Left hindlimb (tissue), 1 donor: Measurements from ENCODE around the gene AGPAT4.
"Not testable (repeated sequence)": the region's sequence is repeated elsewhere in the genome, so short reads cannot be mapped to it uniquely, and the experiment has no call there.

Experiments used
- DNase-seq: peaks from one replicate; pipeline ENCODE4 v3.0.0-alpha.2; 2018

AGPAT4 gene

DNA sequence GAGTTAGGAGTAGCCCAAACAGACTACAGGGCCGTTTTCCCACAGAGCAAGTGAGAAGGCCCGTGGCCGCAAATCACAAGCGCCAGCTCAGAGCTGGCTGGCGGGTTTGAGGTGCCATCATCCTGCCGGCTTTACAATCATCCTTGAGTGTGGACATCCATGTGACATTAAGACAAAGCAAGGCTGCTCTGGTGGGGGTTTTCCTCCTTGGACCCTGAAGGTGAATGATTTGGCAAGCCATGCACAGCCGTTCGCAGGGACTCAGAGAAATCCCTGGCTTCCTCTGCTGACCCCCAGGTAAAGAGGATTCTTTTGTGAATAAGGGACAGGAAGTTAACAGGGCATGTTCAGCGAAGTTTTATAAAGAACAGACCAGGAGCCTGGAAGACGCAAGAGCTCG, 137.2 kb downstream of the AGPAT4 start:
- DNase-seq, result no peak

- no peak for DNase-seq
Observed at GRCh38 chr6:161135695-161136591, 137.9 kb downstream of the AGPAT4 start.

GRCh38 chr6:161134550-161135298, 139.1 kb downstream of the AGPAT4 start:
- DNase-seq, result no peak

- no peak for DNase-seq
Observed at GRCh38 chr6:161133963-161134362, 139.9 kb downstream of the AGPAT4 start.

- no peak for DNase-seq
Observed at GRCh38 chr6:161132384-161132783, 141.5 kb downstream of the AGPAT4 start.

- DNase-seq, result no peak
Observed at GRCh38 chr6:161130967-161131766, 142.7 kb downstream of the AGPAT4 start.

DNA sequence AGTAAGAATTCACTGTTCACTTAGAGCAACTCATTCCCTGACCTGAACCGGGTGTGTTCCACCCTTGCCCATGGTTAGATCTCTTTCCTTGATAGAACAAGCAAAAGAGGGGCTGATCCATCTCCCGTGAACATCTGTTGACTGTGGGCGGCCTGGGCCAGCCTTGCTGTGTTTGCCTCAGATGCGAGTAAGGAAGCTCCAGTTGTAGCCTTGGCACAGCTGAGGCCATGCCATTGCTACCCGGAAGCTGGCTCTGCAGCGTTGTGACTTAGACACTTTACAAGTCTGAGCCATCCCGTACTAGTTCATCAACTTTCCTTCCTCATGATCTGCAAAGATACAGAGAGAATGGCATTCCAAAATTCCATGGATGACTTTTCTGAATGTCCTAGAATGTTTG, 143.3 kb downstream of the AGPAT4 start:
- DNase-seq, result no peak

DNA sequence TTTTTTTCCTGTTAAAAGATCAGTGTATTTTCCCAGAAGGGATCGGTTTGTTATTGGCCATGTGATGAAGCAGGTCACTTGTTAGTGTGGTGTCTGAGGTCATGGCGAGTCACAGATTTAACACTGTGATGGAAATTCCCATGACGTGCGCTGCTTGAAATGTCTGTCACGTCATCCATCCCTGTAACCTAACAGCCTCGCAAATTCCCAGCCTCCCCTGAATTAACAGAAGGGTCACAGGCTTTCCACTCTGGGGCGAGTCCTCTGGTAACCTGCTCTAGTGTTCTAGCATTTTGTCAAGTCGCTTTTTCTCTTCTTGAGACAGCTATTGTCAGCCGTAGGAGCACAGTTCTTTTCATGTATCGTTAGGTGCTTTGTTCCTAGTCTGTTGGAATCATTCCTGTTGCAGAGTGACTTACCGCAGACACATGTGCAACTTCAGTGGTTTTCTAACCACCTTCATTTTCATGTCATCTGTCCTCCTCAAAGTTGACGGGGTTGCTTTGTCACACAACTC, 145.1 kb downstream of the AGPAT4 start:
- DNase-seq, result no peak

DNA sequence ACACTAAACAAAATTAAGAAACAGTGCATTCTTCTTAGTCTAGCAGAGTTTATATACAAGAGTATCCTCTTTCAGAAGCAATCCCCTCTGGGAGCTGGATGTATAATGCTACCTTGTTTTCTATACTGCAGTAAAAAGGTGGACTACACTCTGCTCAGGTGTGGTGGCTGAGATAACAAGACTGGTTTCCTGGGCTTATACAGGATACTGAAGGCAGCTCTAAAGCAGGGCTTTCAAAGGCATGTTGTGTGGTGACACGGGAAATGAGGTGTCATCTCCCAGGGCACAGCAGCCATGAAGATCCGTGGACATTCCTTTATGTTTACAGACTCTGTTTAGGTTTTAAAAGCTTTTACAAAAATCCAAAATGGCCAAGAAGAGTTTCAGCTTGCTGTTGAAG, 145.6 kb downstream of the AGPAT4 start:
- DNase-seq, result no peak

DNA sequence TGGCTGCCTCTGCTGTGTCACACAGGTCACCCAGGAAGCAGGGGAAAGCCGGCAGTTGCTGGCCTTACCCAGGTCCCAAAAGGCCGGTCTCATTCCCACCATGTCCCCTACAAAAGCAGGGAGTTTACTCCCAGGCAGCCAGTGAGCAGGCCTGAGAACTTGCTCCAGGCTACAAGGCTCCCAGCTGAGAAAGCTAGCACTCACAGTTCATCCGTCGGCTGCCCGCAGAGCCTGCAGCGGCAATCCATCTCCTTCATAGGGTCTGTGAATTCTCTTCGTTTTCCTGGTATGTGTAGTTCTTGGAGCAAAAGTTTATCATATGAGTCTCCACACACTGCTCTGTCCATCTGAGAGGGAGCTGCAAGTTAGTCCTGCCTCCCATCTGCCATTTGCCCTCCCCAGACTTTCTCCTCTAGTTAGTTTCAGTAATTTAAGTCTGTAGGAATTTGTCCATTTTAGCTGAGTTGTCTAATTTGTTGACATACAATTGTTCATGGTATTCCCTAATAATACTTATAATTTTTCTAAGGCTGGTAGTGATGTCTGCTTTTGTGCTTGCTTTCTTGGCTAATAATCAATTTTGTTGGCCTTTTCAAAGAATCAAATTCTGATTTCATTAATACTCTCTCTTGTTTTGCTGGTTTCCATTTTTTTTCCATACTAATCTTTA, 146.7 kb downstream of the AGPAT4 start:
- no peak for DNase-seq

- no peak for DNase-seq
Observed at GRCh38 chr6:161125591-161125990, 148.3 kb downstream of the AGPAT4 start.

DNA sequence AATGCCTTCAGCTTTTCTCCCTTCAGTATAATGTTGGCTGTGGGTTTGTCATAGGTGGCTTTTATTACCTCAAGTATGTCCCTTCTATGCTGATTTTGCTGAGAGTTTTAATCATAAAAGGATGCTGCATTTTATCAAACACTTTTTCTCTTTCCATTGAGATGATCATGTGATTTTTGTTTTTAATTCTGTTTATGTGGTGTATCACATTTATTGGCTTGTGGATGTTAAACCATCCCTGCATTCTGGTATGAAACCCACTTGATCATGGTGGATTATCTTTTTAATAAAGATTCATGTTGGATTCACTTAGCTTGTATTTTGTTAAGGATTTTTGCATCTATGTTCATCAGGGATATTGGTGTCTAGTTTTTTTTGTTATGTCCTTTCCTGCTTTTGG, 150.5 kb downstream of the AGPAT4 start:
- DNase-seq, result not testable (repeated sequence)

- no peak for DNase-seq
Observed at GRCh38 chr6:161117942-161118341, 155.9 kb downstream of the AGPAT4 start.

DNA sequence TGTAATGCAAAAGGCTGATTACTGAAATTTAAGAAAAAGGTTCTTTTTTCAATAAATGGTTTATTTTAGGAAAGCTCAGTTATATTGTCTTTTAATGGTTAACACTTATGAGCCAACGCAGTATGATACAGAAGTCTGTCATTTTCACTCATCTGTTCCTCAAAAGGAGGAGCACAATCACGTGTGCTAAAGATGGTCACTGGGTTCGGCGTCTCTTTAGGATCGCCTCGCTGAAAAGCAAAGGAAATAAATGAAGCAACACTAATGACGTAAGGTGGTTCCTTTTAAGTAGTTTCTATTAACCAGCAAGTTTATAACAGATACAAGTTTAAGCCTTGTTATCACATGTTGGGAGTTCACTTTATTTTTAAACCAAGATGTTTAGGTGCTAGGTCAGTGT, 156.6 kb downstream of the AGPAT4 start:
- DNase-seq, result no peak

DNA sequence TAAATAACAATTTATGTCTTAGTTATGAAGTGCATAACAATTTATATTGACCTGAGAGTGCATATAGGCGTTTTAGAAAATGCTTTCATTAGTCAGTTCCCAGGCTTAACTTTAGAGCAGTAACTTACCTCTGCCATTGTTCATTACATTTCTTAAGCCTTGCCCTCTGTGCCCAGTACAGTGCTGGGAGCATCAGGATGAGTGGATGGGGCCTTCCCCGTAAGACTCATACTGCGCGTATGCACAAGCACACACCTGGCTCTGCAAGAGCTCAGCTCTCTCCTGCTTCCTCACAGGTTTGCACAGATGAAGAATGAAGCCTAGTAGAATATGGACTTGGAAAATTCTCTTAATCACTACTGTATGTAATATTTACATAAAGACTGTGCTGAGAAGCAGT, 157.3 kb downstream of the AGPAT4 start:
- DNase-seq, result no peak

DNA sequence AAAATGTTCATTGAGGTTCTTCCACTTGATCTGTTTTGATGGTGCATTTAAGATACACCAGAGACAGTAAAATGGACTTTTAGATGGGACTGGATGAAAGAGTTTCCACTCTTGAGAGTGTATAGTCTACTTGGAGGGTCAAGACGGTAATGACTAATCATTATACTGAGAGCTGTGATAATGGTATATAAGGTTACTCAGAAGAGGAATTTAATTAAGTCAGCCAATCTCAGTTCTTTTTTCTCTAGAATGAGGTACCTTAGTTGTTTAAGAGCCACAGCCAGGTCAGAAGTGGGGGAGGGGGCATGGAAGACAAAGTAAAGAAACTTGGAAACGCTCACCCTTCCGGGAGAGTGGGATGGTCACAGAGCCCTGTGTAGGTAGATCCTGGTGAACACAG, 158.4 kb downstream of the AGPAT4 start:
- DNase-seq, result no peak

GRCh38 chr6:161111261-161111660, 162.6 kb downstream of the AGPAT4 start:
- DNase-seq, result no peak

GRCh38 chr6:161110028-161110779, 163.7 kb downstream of the AGPAT4 start:
- no peak for DNase-seq

GRCh38 chr6:161109366-161109765, 164.5 kb downstream of the AGPAT4 start:
- DNase-seq, result no peak

DNA sequence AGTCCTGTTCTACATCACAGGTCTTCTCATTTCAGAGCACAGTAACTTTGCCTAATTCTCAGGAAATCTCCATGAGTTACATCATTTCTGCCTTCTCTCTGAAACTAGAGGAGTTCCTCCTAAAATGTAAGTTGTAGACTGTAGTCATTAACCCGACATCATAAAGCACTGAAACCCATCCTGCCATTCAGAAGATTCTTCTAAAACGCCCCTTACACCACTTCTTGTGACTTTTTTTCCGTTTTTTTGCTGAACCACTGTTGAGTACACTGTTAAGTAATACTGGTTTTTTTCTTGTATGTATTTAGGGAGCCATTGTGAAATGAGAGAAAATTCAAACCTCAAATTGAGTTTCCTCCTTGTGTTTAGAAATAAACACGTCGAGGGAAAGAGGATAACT, 164.9 kb downstream of the AGPAT4 start:
- no peak for DNase-seq
